ENCODE measurements around the gene DGAT2.

- TF ChIP-seq CTCF (conservative IDR thresholded peaks at IDR 0.05) = no peak
- no peak for TF ChIP-seq EZH2 (IDR thresholded peaks at IDR 0.05; ENCODE audit: low read depth)
Observed at GRCh38 chr11:75809991-75810390, 41.4 kb downstream of the DGAT2 start.
